EL (cell line): ENCODE results near the gene ALLC.

Source experiments
- DNase-seq: peaks from one replicate; pipeline ENCODE4 v3.0.0-alpha.2; 2016

The ALLC gene

GRCh38 chr2:3727397-3728045 lies 69.5 kb downstream of the ALLC start:
- DNase-seq, result no peak

GRCh38 chr2:3728104-3729054 lies 70.4 kb downstream of the ALLC start:
- peak; percentile 47 for DNase-seq

- no peak for DNase-seq
These were observed 71.1 kb downstream of the ALLC start for GRCh38 chr2:3729055-3729448.

GRCh38 chr2:3729786-3730185 lies 71.8 kb downstream of the ALLC start:
- DNase-seq, result no peak

- peak; percentile 65 for DNase-seq
These were observed 72.6 kb downstream of the ALLC start for GRCh38 chr2:3730646-3731045.

- DNase-seq, result no peak
These were observed 73.8 kb downstream of the ALLC start for GRCh38 chr2:3731829-3732228.

GRCh38 chr2:3736112-3736511 lies 78.1 kb downstream of the ALLC start:
- DNase-seq, result no peak

- DNase-seq, result no peak
These were observed 79.1 kb downstream of the ALLC start for GRCh38 chr2:3737128-3737527.

- DNase-seq, result peak; percentile 5
These were observed 80.5 kb downstream of the ALLC start for GRCh38 chr2:3738454-3738853.

- no peak for DNase-seq
These were observed 81.3 kb downstream of the ALLC start for GRCh38 chr2:3739313-3739712.

- no peak for DNase-seq
These were observed 83.4 kb downstream of the ALLC start for GRCh38 chr2:3741396-3741795.

GRCh38 chr2:3741867-3742602 lies 84.0 kb downstream of the ALLC start:
- DNase-seq, result no peak

- no peak for DNase-seq
These were observed 84.9 kb downstream of the ALLC start for GRCh38 chr2:3742743-3743508.

GRCh38 chr2:3743951-3744555 lies 86.1 kb downstream of the ALLC start:
- DNase-seq, result no peak

GRCh38 chr2:3745920-3746319 lies 87.9 kb downstream of the ALLC start:
- no peak for DNase-seq

GRCh38 chr2:3747032-3747654 lies 89.1 kb downstream of the ALLC start:
- DNase-seq, result no peak

GRCh38 chr2:3747826-3748225 lies 89.8 kb downstream of the ALLC start:
- no peak for DNase-seq

- DNase-seq, result no peak
These were observed 91.2 kb downstream of the ALLC start for GRCh38 chr2:3749201-3749600.

GRCh38 chr2:3751251-3751650 lies 93.3 kb downstream of the ALLC start:
- DNase-seq, result no peak

- no peak for DNase-seq
These were observed 93.8 kb downstream of the ALLC start for GRCh38 chr2:3751806-3752205.
